ENCODE measurements around the gene AP2M1.

Gene AP2M1

GRCh38 chr3:184155644-184156521 is 18.8 kb upstream of the AP2M1 start:
- Histone ChIP-seq H2AFZ (ENCODE audit: low read length) (peak overlapping the region; percentile 57), H3K4me3 (ENCODE audit: low read length, poor library complexity, severe bottlenecking) (peak overlapping the region; percentile 83), H3K4me2 (ENCODE audit: low read depth, low read length, poor library complexity, severe bottlenecking) (peak overlapping the region; percentile 96), H3K9me2 (replicated peaks; ENCODE audit: low read depth, low read length) (no peaks in the 10 kb centered on the region), H3K9me3 (ENCODE audit: insufficient read depth, low read depth, low read length) (no peaks in the 10 kb centered on the region), H3K79me2 (ENCODE audit: insufficient read depth, low read length) (peaks cover 47% of the 10 kb centered on the region), H3K36me3 (ENCODE audit: insufficient read depth, low read length) (no peaks in the 10 kb centered on the region), H4K20me1 (ENCODE audit: insufficient read depth, low read length, poor library complexity, severe bottlenecking) (peaks cover 31% of the 10 kb centered on the region), H3K27me3 (ENCODE audit: insufficient read depth, low read length, poor library complexity, severe bottlenecking) (no peaks in the 10 kb centered on the region), H3K9ac (ENCODE audit: low read depth, low read length, poor library complexity, severe bottlenecking) (peak overlapping the region; percentile 87), H3F3A (ENCODE audit: low read depth) (peaks cover 10% of the 10 kb centered on the region), H3K4me1 (ENCODE audit: insufficient read depth, low read length, poor library complexity, severe bottlenecking) (peaks cover 36% of the 10 kb centered on the region)
- no peak for TF ChIP-seq EZH2phosphoT487 (IDR thresholded peaks at IDR 0.05; ENCODE audit: borderline replicate concordance)
- TF ChIP-seq CTCF (conservative IDR thresholded peaks at IDR 0.05; ENCODE audit: low read length): no peak

GRCh38 chr3:184156522-184156955 is 18.1 kb upstream of the AP2M1 start:
- H3K36me3 ChIP-seq (ENCODE audit: insufficient read depth, low read length): no peaks in the 10 kb centered on the region
- no peaks in the 10 kb centered on the region for H3K9me2 ChIP-seq (replicated peaks; ENCODE audit: low read depth, low read length)
- TF ChIP-seq CTCF (conservative IDR thresholded peaks at IDR 0.05; ENCODE audit: low read length): no peak
- TF ChIP-seq EZH2phosphoT487 (IDR thresholded peaks at IDR 0.05; ENCODE audit: borderline replicate concordance): no peak
- H2AFZ ChIP-seq (ENCODE audit: low read length): no peak overlapping the region
- peak overlapping the region; percentile 87 for H3K9ac ChIP-seq (ENCODE audit: low read depth, low read length, poor library complexity, severe bottlenecking)
- H3F3A ChIP-seq (ENCODE audit: low read depth): peaks cover 10% of the 10 kb centered on the region
- H3K27me3 ChIP-seq (ENCODE audit: insufficient read depth, low read length, poor library complexity, severe bottlenecking): no peaks in the 10 kb centered on the region
- peaks cover 53% of the 10 kb centered on the region for H3K79me2 ChIP-seq (ENCODE audit: insufficient read depth, low read length)
- peak overlapping the region; percentile 96 for H3K4me2 ChIP-seq (ENCODE audit: low read depth, low read length, poor library complexity, severe bottlenecking)
- H3K4me1 ChIP-seq (ENCODE audit: insufficient read depth, low read length, poor library complexity, severe bottlenecking): peaks cover 36% of the 10 kb centered on the region
- H4K20me1 ChIP-seq (ENCODE audit: insufficient read depth, low read length, poor library complexity, severe bottlenecking): peaks cover 31% of the 10 kb centered on the region
- H3K9me3 ChIP-seq (ENCODE audit: insufficient read depth, low read depth, low read length): no peaks in the 10 kb centered on the region
- H3K4me3 ChIP-seq (ENCODE audit: low read length, poor library complexity, severe bottlenecking): peak overlapping the region; percentile 83

GRCh38 chr3:184157206-184157605 is 17.4 kb upstream of the AP2M1 start:
- H3K27me3 ChIP-seq (ENCODE audit: insufficient read depth, low read length, poor library complexity, severe bottlenecking): no peaks in the 10 kb centered on the region
- peak overlapping the region; percentile 87 for H3K9ac ChIP-seq (ENCODE audit: low read depth, low read length, poor library complexity, severe bottlenecking)
- H2AFZ ChIP-seq (ENCODE audit: low read length): no peak overlapping the region
- H3K79me2 ChIP-seq (ENCODE audit: insufficient read depth, low read length): peaks cover 60% of the 10 kb centered on the region
- no peaks in the 10 kb centered on the region for H3K9me3 ChIP-seq (ENCODE audit: insufficient read depth, low read depth, low read length)
- H3K36me3 ChIP-seq (ENCODE audit: insufficient read depth, low read length): no peaks in the 10 kb centered on the region
- no peaks in the 10 kb centered on the region for H3K9me2 ChIP-seq (replicated peaks; ENCODE audit: low read depth, low read length)
- peaks cover 36% of the 10 kb centered on the region for H3K4me1 ChIP-seq (ENCODE audit: insufficient read depth, low read length, poor library complexity, severe bottlenecking)
- H3K4me2 ChIP-seq (ENCODE audit: low read depth, low read length, poor library complexity, severe bottlenecking): peak overlapping the region; percentile 96
- H3F3A ChIP-seq (ENCODE audit: low read depth): peaks cover 10% of the 10 kb centered on the region
- H4K20me1 ChIP-seq (ENCODE audit: insufficient read depth, low read length, poor library complexity, severe bottlenecking): peaks cover 33% of the 10 kb centered on the region
- TF ChIP-seq CTCF (conservative IDR thresholded peaks at IDR 0.05; ENCODE audit: low read length) (no peak), EZH2phosphoT487 (IDR thresholded peaks at IDR 0.05; ENCODE audit: borderline replicate concordance) (no peak)
- peak overlapping the region; percentile 83 for H3K4me3 ChIP-seq (ENCODE audit: low read length, poor library complexity, severe bottlenecking)
